TTC549 (cell line): ENCODE results near the gene PAIP2B.
"Not testable (repeated sequence)": the region's sequence is repeated elsewhere in the genome, so short reads cannot be mapped to it uniquely, and the experiment has no call there.

Experiments
- FAIRE-seq: peaks from 2 replicates; lab custom pipeline; 2012; peaks lifted over from hg19 to GRCh38; lab: Jason Lieb, UNC

The PAIP2B gene

GRCh38 chr2:71216501-71216900 is 10.4 kb downstream of the PAIP2B start:
- no peak for FAIRE-seq

DNA sequence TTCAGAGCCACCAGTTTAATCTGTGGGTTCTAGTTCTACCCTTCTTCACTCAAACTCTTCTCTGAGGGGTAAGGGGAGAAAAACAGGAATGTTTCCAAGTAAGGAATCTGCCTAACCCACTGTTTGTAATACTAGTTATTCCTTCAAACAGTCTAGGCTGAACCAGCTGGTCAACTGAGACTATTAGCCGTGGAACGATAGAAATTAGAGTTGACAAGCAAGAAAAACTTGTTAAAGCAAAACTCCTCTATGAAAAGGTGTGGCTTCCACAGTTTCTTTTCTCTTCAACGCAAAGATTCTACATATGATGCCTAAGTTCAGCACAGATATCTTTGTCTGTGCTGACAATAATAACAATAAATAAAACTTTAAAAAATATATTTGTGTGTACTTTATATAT is 11.5 kb downstream of the PAIP2B start:
- no peak for FAIRE-seq

DNA sequence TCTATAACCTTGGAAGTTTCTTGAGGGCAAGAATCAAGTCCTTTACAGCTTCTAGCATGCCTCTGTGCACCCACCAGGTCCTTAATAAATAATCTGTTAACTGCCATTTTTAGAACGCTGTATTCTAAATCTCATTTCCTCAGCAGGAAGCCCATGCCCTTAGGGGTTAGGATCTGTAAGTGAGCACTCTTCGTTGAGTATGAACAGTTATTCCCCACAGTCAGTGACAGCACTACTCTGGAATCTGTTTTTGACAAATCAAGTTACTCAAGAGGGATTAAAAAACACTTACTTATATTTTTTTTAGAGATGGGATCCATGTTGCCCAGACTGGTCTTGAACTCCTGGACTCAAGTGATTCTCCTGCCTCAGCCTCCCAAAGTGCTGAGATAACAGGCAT is 14.6 kb downstream of the PAIP2B start:
- FAIRE-seq: no peak

DNA sequence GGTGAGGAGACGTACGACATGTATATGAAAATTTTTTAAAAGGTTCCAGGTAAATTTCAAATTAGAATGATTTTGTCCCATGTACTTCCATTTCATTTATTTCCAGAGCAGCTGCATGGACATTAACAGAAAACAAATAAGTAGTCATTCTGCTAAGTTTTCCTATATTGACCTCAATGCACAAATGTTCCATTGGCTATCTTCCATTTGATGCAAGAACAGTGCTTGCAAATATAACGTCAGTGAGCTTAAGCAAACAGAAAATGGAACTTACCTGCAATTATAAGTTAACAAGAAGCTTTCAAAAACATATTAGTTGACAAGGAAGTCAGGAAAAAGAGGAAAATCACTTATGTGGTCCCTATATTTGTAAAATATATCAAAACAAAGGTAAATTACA is 16.6 kb downstream of the PAIP2B start:
- FAIRE-seq: no peak

DNA sequence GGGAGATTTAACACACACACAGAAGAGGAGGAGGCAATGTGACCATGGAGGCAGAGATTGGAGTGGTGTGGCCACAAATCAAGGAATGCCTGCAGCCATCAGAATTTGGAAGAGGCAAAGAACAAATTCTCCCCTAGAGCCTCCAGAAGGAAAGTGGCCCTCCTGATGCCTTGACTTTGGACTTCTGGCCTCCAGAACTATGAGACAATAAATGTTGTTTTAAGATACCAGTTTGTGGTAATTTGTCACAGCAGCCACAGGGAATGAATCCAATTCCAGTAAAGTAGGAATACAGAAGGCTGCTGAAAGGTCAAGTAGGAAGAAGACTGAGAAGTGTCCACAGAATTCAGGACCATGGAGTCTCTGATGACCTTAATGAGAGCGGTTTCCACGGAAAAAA is 18.1 kb downstream of the PAIP2B start:
- no peak for FAIRE-seq

GRCh38 chr2:71207601-71208000 is 19.3 kb downstream of the PAIP2B start:
- FAIRE-seq: no peak

GRCh38 chr2:71206271-71206670 is 20.6 kb downstream of the PAIP2B start:
- FAIRE-seq: no peak

- FAIRE-seq: no peak
Measured at GRCh38 chr2:71191570-71191943, 35.3 kb downstream of the PAIP2B start.

GRCh38 chr2:71190656-71191569 is 36.0 kb downstream of the PAIP2B start:
- FAIRE-seq: no peak

- FAIRE-seq: no peak
Measured at GRCh38 chr2:71187589-71187988, 39.3 kb downstream of the PAIP2B start.

- FAIRE-seq: no peak
Measured at GRCh38 chr2:71186973-71187372, 39.9 kb downstream of the PAIP2B start.

DNA sequence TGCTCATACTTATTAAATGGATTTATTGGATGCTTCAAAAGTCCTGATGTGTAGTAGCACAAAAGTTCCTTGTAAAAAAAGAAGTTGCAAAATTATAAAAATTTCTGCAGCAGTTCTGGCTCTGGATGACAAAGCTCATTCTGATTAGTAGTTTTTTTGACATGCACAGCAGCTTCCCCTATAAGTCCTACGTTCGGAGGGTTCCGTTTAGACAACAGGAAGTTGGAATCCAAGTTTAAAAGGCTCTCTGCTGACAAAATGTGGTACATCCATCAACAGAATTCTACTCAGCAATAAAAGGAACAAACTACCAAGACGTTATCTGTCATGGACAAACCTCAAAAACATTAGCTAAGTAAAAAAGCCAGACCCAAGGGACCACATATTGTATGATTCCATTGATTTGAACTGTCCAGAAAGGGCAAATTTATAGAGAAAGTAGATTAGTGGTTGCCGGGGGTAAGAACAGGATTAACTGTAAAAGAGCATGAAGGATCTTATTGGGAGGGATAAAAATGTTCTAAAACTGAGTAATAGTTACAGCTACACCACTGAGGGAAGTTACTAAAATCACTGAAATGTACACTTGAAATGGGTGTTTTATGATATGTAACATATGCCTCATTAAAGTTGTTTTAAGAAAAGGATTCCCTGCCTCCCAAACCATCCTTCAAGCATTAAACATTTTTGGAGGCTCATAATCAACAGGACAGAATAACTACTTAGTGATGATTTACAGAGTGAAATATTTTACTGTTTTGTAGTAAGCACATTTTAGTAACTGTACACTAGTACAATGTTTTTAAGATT is 43.4 kb downstream of the PAIP2B start:
- FAIRE-seq: not testable (repeated sequence)

- FAIRE-seq: no peak
Measured at GRCh38 chr2:71181316-71181715, 45.6 kb downstream of the PAIP2B start.

GRCh38 chr2:71178836-71179235 is 48.1 kb downstream of the PAIP2B start:
- not testable (repeated sequence) for FAIRE-seq

GRCh38 chr2:71174207-71174606 is 52.7 kb downstream of the PAIP2B start:
- no peak for FAIRE-seq

GRCh38 chr2:71173096-71173495 is 53.8 kb downstream of the PAIP2B start:
- no peak for FAIRE-seq

DNA sequence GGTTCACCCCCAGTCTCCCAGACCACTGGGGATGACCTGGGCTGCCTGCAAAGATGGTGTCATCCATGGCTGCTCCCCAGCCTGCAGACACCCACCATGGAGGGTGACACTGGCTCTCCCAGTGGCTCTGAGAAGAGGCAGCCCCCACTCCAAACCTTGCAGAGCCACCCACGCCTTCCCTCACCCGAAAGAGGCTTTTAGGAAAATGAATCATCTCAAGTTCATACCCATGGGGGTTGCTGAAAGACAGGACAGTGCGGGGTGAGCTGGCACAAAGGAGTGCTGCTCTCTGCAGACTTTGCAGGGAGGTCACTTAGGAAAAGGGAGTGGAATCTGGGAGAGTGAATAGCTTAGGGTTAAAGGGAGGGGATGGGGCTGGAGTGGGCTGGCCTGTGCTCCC is 60.1 kb downstream of the PAIP2B start:
- no peak for FAIRE-seq

- FAIRE-seq: no peak
Measured at GRCh38 chr2:71157124-71157793, 69.6 kb downstream of the PAIP2B start.

DNA sequence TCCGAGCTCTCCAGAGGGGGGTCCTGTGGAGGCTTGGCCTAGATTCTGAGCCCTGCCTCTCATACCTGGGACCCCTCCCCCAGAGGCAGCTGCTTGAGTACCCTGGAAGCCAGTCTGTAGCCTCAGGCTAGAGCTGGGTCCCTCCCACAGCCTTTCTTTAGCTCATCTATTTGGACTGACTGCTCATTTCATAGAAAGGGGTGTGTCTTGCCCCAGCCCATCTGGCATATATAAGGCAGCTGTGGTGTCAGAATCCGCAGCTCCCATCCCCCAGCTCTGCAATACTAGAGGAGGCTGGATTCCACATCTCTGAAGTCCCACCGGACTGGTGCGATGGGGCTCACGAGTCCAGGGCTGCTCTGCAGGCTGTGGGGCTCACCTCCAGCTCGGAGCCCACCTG is 70.3 kb downstream of the PAIP2B start:
- no peak for FAIRE-seq

DNA sequence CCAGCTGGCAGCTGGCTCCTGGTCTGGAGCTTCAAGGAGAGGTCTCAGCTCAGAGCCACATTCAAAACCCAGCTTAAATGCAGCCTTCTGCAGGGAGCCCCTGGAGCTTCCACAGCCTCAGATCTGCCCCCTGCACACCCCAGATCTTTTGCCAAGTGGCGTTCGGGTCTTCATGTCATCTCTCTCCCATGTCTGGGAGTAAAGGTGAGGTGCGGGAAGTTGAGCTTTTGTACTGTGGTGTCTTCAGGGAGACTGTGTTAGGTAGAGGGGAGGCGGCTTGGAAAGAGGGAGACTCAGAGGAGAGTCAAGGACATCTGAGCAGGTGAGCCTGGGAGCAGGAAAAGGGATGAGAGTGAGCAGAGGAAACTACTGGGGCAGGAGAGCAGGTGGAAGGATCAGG is 71.1 kb downstream of the PAIP2B start:
- FAIRE-seq: no peak

DNA sequence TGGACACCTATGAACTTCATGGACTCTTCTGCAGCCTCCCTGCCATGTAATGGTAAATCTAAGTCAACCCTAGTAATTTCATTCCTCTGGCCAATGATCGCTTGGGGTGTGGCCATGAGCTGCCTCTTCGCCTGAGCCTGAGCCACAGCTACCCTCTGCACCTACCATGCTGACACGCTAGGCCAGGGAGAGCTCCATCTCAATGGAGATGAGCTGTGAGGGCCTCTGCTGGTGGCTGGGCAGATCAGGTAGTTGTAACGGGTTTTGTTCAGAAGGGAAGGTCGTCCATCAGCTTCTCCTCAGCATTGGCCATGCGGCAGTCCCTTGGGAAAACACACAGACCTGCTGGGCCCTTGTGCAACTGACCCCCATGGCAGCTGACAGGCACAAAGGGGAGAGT is 72.1 kb downstream of the PAIP2B start:
- FAIRE-seq: no peak

DNA sequence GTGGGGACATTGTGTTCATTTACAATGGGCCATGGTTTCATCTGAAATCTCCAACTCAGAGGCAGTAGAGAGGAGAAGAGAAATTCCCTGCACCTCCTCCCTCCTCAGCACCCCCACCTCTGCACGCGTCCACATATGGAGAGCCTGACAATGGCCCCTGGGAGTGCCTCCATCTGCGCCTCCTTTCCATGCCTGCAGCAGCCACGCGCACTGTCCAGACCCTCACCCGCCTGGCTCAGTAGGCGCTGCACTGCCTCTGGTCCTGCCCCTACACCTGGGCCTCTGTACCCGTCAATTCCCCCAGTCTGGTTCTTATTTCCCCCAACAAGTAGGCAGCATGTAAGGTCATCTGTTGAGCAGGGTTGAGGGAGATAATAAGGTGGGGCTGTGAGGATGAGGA is 72.6 kb downstream of the PAIP2B start:
- no peak for FAIRE-seq
